WTC11 (cell line): ENCODE measurements around the gene PCDHGA1. TPM values are rescaled to one million over a fixed set of nuclear protein-coding genes. Genes with fewer than 3 reads are reported as not detected.

Experiments used
- ATAC-seq: fragments of 200-7000 bp; cut with Tn5 transposase; 2 replicates; pipeline ENCODE4 v1.10.0; 2021; ENCODE audit warnings: mild to moderate bottlenecking, moderate library complexity
- CTCF ChIA-PET: fragments of 300-600 bp; sonication (Branson Sonifier 250); formaldehyde crosslinking; loops from one replicate; lab custom pipeline; 2021; ENCODE audit warnings: antibody characterized with exemption; lab: Charles Lee
- POLR2A ChIA-PET: fragments of 350-600 bp; sonication (Branson Sonifier 250); formaldehyde crosslinking; loops from one replicate; lab custom pipeline; 2021; ENCODE audit warnings: antibody characterized with exemption; lab: Charles Lee
- DNase-seq: peaks from one replicate; pipeline ENCODE4 v3.0.0; 2021; ENCODE audit warnings: low spot score
- H3K27ac Mint-ChIP-seq: 2 replicates; pipeline ENCODE4 v1.8.0; 2021; ENCODE audit warnings: mixed read lengths
- H3K27me3 Mint-ChIP-seq: 2 replicates; pipeline ENCODE4 v1.8.0; 2021; ENCODE audit warnings: low read depth, mild to moderate bottlenecking, moderate library complexity, mixed read lengths
- H3K36me3 Mint-ChIP-seq: 2 replicates; pipeline ENCODE4 v1.8.0; 2021; ENCODE audit warnings: mixed read lengths
- H3K4me1 Mint-ChIP-seq: 2 replicates; pipeline ENCODE4 v1.8.0; 2022; ENCODE audit warnings: mixed read lengths
- H3K4me3 Mint-ChIP-seq: 2 replicates; pipeline ENCODE4 v1.8.0; 2021; ENCODE audit warnings: mild to moderate bottlenecking, moderate library complexity, mixed read lengths
- H3K9me3 Mint-ChIP-seq: 2 replicates; pipeline ENCODE4 v1.8.0; 2021; ENCODE audit warnings: mixed read lengths
- ELF4 ChIP-seq: sonication (generic); formaldehyde crosslinking; IDR thresholded peaks from 2 replicates; pipeline ENCODE4 v1.8.1; 2022; ENCODE audit warnings: low read depth, mild to moderate bottlenecking, moderate library complexity, missing genetic modification reagents
- ESRRA ChIP-seq: sonication (generic); formaldehyde crosslinking; IDR thresholded peaks from 2 replicates; pipeline ENCODE4 v1.8.1; 2022; ENCODE audit warnings: mild to moderate bottlenecking, missing genetic modification reagents, borderline replicate concordance
- FOXJ3 ChIP-seq: sonication (generic); formaldehyde crosslinking; IDR thresholded peaks from 2 replicates; pipeline ENCODE4 v1.9.0; 2021; ENCODE audit warnings: missing genetic modification reagents, mild to moderate bottlenecking, borderline replicate concordance
- FOXP1 ChIP-seq: sonication (generic); formaldehyde crosslinking; IDR thresholded peaks from 2 replicates; pipeline ENCODE4 v1.8.0; 2022; ENCODE audit warnings: missing genetic modification reagents, mild to moderate bottlenecking, moderate library complexity, borderline replicate concordance
- GRHL2 ChIP-seq: fragments of 250-450 bp; sonication (Bioruptor Pico); IDR thresholded peaks from 2 replicates; pipeline ENCODE4 v1.8.0; 2022; ENCODE audit warnings: mild to moderate bottlenecking, moderate library complexity; ENCODE audit not compliant: insufficient replicate concordance, severe bottlenecking
- HMGA2 ChIP-seq: fragments of 250-450 bp; sonication (Bioruptor Pico); IDR thresholded peaks from 2 replicates; pipeline ENCODE4 v1.4.0; 2021; ENCODE audit warnings: mild to moderate bottlenecking, moderate library complexity
- KAT7 ChIP-seq: sonication (generic); formaldehyde crosslinking; IDR thresholded peaks from 2 replicates; pipeline ENCODE4 v1.8.1; 2023; ENCODE audit warnings: missing genetic modification reagents, mild to moderate bottlenecking, borderline replicate concordance
- MXD4 ChIP-seq: fragments of 250-450 bp; sonication (Bioruptor Pico); IDR thresholded peaks from 2 replicates; pipeline ENCODE4 v1.8.0; 2021; ENCODE audit warnings: mild to moderate bottlenecking, moderate library complexity, borderline replicate concordance
- NFATC4 ChIP-seq: fragments of 250-450 bp; sonication (Bioruptor Pico); IDR thresholded peaks from 2 replicates; pipeline ENCODE4 v1.9.0; 2021; ENCODE audit warnings: mild to moderate bottlenecking
- NFE2L1 ChIP-seq: sonication (generic); formaldehyde crosslinking; IDR thresholded peaks from 2 replicates; pipeline ENCODE4 v1.8.1; 2023; ENCODE audit warnings: missing genetic modification reagents
- NFYB ChIP-seq: sonication (generic); formaldehyde crosslinking; conservative IDR thresholded peaks from 2 replicates; pipeline ENCODE4 v1.8.0; 2022; ENCODE audit warnings: low read depth, missing genetic modification reagents
- NR1H2 ChIP-seq: sonication (generic); formaldehyde crosslinking; IDR thresholded peaks from 2 replicates; pipeline ENCODE4 v1.9.0; 2021; ENCODE audit warnings: mild to moderate bottlenecking, moderate library complexity, missing genetic modification reagents
- PRRX2 ChIP-seq: fragments of 250-450 bp; sonication (Bioruptor Pico); IDR thresholded peaks from 2 replicates; pipeline ENCODE4 v1.8.0; 2021; ENCODE audit warnings: mild to moderate bottlenecking
- SMAD4 ChIP-seq: sonication (generic); formaldehyde crosslinking; IDR thresholded peaks from 2 replicates; pipeline ENCODE4 v1.8.0; 2022; ENCODE audit warnings: mild to moderate bottlenecking, missing genetic modification reagents
- SOX15 ChIP-seq: fragments of 250-450 bp; sonication (Bioruptor Pico); IDR thresholded peaks from 2 replicates; pipeline ENCODE4 v1.9.0; 2021; ENCODE audit warnings: mild to moderate bottlenecking
- TP53 ChIP-seq: sonication (generic); formaldehyde crosslinking; IDR thresholded peaks from 2 replicates; pipeline ENCODE4 v1.8.1; 2023; ENCODE audit warnings: mild to moderate bottlenecking, missing genetic modification reagents
- ZBTB21 ChIP-seq: sonication (generic); formaldehyde crosslinking; IDR thresholded peaks from 2 replicates; pipeline ENCODE4 v1.8.1; 2023; ENCODE audit warnings: mild to moderate bottlenecking, missing genetic modification reagents, borderline replicate concordance
- ZNF232 ChIP-seq: sonication (generic); formaldehyde crosslinking; IDR thresholded peaks from 2 replicates; pipeline ENCODE4 v1.8.0; 2022; ENCODE audit warnings: mild to moderate bottlenecking, missing genetic modification reagents
- total RNA-seq: library from RNA; stranded (reverse); gene quantifications from 3 replicates; pipeline ENCODE4 v1.2.3, GENCODE V29; 2021
- TF ChIP-seq, protein P1 (sequence below): sonication (generic); formaldehyde crosslinking; IDR thresholded peaks from 2 replicates; pipeline ENCODE4 v1.8.0; 2023; ENCODE audit warnings: missing genetic modification reagents, mild to moderate bottlenecking, borderline replicate concordance
- TF ChIP-seq, protein P2 (sequence below): sonication (generic); formaldehyde crosslinking; IDR thresholded peaks from 2 replicates; pipeline ENCODE4 v1.8.1; 2022; ENCODE audit warnings: mild to moderate bottlenecking, missing genetic modification reagents, moderate library complexity, borderline replicate concordance
- TF ChIP-seq, protein P3 (sequence below): sonication (generic); formaldehyde crosslinking; IDR thresholded peaks from 2 replicates; pipeline ENCODE4 v1.8.1; 2023; ENCODE audit warnings: mild to moderate bottlenecking, missing genetic modification reagents, moderate library complexity
- TF ChIP-seq, protein P4 (sequence below): sonication (generic); formaldehyde crosslinking; IDR thresholded peaks from 2 replicates; pipeline ENCODE4 v1.8.1; 2022; ENCODE audit warnings: low read depth, mild to moderate bottlenecking, moderate library complexity, missing genetic modification reagents, borderline replicate concordance
- TF ChIP-seq, protein P5 (sequence below): sonication (generic); formaldehyde crosslinking; IDR thresholded peaks from 2 replicates; pipeline ENCODE4 v1.8.0; 2022; ENCODE audit warnings: missing genetic modification reagents

Gene PCDHGA1
- total RNA-seq, 1 experiment from 2014 or later: 1.5 TPM

DNA sequence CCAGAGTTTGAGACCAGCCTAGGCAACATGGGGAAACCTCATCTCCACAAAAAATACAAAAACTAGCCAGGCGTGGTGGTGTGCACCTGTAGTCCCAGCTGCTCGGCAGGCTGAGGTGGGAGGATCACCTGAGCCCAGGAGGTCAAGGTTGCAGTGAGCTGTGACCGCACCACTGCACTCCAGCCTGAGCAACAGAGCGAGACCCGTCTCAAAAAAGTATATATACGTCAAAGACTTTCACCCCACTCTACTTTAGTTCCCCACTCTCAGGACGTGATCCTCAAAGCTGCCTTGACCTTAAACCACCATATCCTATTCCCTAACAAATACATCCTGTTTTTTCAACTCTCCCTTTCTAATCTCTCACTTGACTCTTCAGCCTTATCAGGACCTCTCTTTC is 199.6 kb downstream of the PCDHGA1 start:
- ChIA-PET POLR2A (no interaction called here), CTCF (interaction anchor here (1.2 to 1.3 kb wide), 2 partner anchors 51 to 112 kb away, joined by 3 read pairs; partner anchors contain the start of gene PCDHGB7)
- Mint-ChIP-seq H3K4me1 (peaks cover 14% of the 10 kb centered on the region), H3K27me3 (no peaks in the 10 kb centered on the region), H3K27ac (no peak overlapping the region), H3K9me3 (no peaks in the 10 kb centered on the region), H3K4me3 (no peak overlapping the region), H3K36me3 (peaks cover 36% of the 10 kb centered on the region)
- ATAC-seq (no peak), DNase-seq (no peak)
- no peak for TF ChIP-seq NFYB (CRISPR knock-in tag)
- no peak for TF ChIP-seq NR1H2
- no peak for TF ChIP-seq NFE2L1 (CRISPR knock-in tag)

DNA sequence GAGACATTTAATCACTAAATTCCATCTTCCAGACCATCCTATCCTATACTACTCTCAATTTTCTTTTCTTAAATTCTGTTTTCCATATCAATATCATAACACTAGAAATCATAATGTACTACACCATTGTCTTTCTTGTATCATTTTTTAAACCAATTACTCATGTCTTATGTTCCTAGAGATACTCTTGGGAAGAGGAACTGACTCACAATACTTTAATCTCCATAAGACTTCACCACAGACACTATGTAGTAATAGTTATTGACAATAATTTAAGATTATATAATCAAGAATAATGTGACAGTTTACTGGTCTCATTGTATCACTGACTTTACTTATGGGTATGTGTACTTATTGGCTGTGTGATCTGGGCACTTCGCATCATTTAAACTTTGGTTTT is 202.4 kb downstream of the PCDHGA1 start:
- H3K27me3 Mint-ChIP-seq: no peaks in the 10 kb centered on the region
- POLR2A ChIA-PET: no interaction called here
- no peaks in the 10 kb centered on the region for H3K9me3 Mint-ChIP-seq

DNA sequence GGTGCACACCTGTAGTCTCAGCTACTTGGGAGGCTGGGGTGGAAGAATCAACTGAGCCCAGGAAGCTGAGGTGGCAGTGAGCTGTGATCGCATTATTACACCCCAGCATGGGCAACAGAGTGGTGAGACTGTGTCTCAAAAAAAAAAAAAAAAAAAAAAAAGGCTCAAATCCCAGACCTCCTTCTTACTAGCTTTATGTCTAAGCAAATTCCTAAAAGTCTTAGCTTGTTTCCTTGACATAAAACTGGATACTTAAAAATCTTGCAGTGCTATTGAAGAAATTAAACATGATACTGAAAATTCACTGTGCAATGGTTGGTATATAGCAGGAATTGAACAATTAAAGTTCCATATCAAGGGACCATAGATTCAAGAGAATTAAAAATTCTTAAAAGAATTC is 203.6 kb downstream of the PCDHGA1 start:
- Mint-ChIP-seq H3K27me3 (no peaks in the 10 kb centered on the region), H3K9me3 (no peaks in the 10 kb centered on the region), H3K27ac (no peak overlapping the region), H3K4me3 (no peak overlapping the region), H3K4me1 (no peaks in the 10 kb centered on the region), H3K36me3 (peaks cover 20% of the 10 kb centered on the region)
- ATAC-seq (no peak), DNase-seq (no peak)
- POLR2A ChIA-PET: interaction anchor here (1.4 kb wide), 1 partner anchor 121 kb away, joined by 4 read pairs; the partner anchor contains the start of gene PCDHGA10
- CTCF ChIA-PET: interaction anchor here (0.6 to 2.1 kb wide), 2 partner anchors 9 to 85 kb away, joined by 3 to 9 read pairs; partner anchors contain the start of gene DIAPH1
- TF ChIP-seq, protein P1, sequence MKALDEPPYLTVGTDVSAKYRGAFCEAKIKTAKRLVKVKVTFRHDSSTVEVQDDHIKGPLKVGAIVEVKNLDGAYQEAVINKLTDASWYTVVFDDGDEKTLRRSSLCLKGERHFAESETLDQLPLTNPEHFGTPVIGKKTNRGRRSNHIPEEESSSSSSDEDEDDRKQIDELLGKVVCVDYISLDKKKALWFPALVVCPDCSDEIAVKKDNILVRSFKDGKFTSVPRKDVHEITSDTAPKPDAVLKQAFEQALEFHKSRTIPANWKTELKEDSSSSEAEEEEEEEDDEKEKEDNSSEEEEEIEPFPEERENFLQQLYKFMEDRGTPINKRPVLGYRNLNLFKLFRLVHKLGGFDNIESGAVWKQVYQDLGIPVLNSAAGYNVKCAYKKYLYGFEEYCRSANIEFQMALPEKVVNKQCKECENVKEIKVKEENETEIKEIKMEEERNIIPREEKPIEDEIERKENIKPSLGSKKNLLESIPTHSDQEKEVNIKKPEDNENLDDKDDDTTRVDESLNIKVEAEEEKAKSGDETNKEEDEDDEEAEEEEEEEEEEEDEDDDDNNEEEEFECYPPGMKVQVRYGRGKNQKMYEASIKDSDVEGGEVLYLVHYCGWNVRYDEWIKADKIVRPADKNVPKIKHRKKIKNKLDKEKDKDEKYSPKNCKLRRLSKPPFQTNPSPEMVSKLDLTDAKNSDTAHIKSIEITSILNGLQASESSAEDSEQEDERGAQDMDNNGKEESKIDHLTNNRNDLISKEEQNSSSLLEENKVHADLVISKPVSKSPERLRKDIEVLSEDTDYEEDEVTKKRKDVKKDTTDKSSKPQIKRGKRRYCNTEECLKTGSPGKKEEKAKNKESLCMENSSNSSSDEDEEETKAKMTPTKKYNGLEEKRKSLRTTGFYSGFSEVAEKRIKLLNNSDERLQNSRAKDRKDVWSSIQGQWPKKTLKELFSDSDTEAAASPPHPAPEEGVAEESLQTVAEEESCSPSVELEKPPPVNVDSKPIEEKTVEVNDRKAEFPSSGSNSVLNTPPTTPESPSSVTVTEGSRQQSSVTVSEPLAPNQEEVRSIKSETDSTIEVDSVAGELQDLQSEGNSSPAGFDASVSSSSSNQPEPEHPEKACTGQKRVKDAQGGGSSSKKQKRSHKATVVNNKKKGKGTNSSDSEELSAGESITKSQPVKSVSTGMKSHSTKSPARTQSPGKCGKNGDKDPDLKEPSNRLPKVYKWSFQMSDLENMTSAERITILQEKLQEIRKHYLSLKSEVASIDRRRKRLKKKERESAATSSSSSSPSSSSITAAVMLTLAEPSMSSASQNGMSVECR (CRISPR knock-in tag): no peak
- TF ChIP-seq NFATC4 (CRISPR knock-in tag) (no peak), FOXP1 (CRISPR knock-in tag) (no peak), ESRRA (no peak), HMGA2 (CRISPR knock-in tag) (no peak), SMAD4 (CRISPR knock-in tag) (no peak), ZBTB21 (CRISPR knock-in tag) (no peak), TP53 (CRISPR knock-in tag) (no peak), ELF4 (no peak), SOX15 (no peak), KAT7 (CRISPR knock-in tag) (no peak)
- TF ChIP-seq, protein P2, sequence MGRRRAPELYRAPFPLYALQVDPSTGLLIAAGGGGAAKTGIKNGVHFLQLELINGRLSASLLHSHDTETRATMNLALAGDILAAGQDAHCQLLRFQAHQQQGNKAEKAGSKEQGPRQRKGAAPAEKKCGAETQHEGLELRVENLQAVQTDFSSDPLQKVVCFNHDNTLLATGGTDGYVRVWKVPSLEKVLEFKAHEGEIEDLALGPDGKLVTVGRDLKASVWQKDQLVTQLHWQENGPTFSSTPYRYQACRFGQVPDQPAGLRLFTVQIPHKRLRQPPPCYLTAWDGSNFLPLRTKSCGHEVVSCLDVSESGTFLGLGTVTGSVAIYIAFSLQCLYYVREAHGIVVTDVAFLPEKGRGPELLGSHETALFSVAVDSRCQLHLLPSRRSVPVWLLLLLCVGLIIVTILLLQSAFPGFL (CRISPR knock-in tag): no peak
- TF ChIP-seq, protein P3, sequence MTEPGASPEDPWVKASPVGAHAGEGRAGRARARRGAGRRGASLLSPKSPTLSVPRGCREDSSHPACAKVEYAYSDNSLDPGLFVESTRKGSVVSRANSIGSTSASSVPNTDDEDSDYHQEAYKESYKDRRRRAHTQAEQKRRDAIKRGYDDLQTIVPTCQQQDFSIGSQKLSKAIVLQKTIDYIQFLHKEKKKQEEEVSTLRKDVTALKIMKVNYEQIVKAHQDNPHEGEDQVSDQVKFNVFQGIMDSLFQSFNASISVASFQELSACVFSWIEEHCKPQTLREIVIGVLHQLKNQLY (CRISPR knock-in tag): no peak

More for the DNA sequence above, 202.4 kb downstream of the PCDHGA1 start:
- Mint-ChIP-seq H3K4me1 (no peaks in the 10 kb centered on the region), H3K36me3 (peaks cover 30% of the 10 kb centered on the region), H3K4me3 (no peak overlapping the region), H3K27ac (no peak overlapping the region)
- ATAC-seq (no peak), DNase-seq (no peak)
- TF ChIP-seq GRHL2 (no peak), ZNF232 (CRISPR knock-in tag) (no peak), HMGA2 (CRISPR knock-in tag) (no peak), MXD4 (CRISPR knock-in tag) (no peak), FOXJ3 (CRISPR knock-in tag) (no peak), PRRX2 (CRISPR knock-in tag) (no peak)
- TF ChIP-seq, protein P4, sequence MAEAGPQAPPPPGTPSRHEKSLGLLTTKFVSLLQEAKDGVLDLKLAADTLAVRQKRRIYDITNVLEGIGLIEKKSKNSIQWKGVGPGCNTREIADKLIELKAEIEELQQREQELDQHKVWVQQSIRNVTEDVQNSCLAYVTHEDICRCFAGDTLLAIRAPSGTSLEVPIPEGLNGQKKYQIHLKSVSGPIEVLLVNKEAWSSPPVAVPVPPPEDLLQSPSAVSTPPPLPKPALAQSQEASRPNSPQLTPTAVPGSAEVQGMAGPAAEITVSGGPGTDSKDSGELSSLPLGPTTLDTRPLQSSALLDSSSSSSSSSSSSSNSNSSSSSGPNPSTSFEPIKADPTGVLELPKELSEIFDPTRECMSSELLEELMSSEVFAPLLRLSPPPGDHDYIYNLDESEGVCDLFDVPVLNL (CRISPR knock-in tag): no peak
- TF ChIP-seq, protein P5, sequence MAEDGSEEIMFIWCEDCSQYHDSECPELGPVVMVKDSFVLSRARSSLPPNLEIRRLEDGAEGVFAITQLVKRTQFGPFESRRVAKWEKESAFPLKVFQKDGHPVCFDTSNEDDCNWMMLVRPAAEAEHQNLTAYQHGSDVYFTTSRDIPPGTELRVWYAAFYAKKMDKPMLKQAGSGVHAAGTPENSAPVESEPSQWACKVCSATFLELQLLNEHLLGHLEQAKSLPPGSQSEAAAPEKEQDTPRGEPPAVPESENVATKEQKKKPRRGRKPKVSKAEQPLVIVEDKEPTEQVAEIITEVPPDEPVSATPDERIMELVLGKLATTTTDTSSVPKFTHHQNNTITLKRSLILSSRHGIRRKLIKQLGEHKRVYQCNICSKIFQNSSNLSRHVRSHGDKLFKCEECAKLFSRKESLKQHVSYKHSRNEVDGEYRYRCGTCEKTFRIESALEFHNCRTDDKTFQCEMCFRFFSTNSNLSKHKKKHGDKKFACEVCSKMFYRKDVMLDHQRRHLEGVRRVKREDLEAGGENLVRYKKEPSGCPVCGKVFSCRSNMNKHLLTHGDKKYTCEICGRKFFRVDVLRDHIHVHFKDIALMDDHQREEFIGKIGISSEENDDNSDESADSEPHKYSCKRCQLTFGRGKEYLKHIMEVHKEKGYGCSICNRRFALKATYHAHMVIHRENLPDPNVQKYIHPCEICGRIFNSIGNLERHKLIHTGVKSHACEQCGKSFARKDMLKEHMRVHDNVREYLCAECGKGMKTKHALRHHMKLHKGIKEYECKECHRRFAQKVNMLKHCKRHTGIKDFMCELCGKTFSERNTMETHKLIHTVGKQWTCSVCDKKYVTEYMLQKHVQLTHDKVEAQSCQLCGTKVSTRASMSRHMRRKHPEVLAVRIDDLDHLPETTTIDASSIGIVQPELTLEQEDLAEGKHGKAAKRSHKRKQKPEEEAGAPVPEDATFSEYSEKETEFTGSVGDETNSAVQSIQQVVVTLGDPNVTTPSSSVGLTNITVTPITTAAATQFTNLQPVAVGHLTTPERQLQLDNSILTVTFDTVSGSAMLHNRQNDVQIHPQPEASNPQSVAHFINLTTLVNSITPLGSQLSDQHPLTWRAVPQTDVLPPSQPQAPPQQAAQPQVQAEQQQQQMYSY (CRISPR knock-in tag): no peak
- CTCF ChIA-PET: interaction anchor here (1.2 to 2.1 kb wide), 2 partner anchors 8 to 25 kb away, joined by 3 to 9 read pairs; no protein-coding TSS in a partner anchor
